ENCODE measurements around the gene KIF2A.

The KIF2A gene

DNA sequence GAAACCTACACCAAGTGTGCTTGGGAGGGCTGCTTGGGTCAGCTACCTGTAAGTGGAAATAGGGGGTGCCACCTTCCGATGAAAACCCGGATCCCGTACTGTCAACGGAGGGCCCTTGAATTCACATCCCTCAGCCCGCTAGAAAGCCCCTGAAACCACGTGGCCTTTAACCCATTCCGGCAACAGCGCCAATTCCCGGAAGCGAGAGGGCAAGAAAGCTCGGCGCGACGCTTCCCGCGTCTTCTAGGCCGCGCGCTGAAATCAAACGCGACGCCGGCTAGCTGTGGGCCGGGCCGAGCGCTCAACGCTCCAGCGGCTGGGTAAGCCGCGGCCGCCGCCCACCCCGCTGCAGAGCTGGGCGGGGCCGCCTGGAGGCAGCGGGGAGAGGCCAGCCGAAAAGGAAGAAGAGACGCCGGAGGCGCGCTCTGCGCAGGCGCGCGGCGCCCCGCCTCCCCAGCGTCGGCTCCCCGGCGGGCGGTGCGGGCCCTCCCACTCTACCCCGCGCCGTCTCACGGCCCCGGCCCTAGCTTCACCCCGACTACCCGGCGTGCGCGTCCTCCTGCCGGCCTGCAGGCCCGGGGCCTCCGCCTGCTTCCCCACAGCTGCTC, at the start of gene KIF2A:
TSS of gene KIF2A (plus strand) at position 492 of the 608 bp plus-strand sequence. CDS start 267 bp downstream, outside the sequence.
- peak; percentile 91 for DNase-seq (ENCODE audit: low read depth)

DNA sequence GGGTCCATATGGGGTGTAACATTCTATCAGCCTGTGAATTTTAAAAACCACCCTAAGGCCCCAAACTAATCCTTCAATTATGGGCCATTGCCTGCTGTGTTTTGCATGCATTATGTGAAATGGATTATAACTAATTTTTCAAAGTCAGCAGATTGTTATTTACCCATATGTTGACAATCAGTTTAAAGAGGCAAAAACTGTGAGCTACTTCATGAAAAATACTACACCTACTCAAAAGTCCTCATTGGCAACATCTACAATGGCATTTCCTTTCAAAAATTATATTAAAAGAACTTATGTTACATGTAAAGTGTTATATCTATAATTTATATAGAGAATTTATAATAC, 49.0 kb upstream of the KIF2A start:
- no peak for DNase-seq (ENCODE audit: low read depth)

DNA sequence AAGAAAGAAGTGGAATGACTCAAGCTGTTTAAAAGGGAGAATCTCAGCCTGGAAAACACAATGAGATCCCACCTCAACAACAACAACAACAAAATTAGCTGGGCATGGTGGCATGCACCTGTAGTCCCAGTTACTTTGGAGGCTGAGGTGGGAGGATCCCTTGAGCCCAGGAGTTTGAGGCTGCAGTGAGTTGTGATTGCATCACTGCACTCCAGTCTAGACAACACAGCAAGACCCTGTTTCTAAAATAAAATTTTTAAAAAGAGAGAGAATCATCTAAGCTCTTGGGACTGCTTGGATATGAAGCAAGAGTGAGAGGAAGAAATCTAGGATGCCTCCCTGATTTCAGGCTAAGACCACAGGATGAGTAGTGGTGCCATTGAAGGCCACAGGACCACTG, 47.4 kb upstream of the KIF2A start:
- DNase-seq (ENCODE audit: low read depth): no peak

DNA sequence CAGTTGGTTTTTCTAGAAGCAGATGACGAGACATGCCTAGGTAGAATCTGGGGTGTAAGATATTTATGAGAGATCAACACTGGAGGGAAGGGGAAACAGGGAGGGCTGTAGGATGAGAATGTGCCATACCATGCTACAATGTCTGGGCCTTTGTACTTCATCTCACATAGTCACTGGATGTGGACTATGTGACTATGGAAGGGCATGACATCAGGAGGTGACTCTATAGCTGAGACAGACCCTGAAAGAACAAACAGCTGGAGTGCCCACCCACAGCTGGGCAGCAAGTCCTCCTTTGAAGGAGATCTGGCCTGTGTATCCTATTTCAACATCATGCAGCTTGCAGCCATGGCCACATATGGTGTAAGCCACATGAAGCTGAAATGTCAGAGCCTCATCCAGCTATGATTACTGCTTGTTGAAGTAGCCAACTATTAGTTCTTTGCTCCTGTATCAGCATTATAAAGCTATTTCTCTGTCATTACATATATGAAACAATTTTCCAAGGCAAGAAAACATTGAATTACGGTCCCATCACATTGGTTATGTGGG, 46.2 kb upstream of the KIF2A start:
- DNase-seq (ENCODE audit: low read depth): no peak

DNA sequence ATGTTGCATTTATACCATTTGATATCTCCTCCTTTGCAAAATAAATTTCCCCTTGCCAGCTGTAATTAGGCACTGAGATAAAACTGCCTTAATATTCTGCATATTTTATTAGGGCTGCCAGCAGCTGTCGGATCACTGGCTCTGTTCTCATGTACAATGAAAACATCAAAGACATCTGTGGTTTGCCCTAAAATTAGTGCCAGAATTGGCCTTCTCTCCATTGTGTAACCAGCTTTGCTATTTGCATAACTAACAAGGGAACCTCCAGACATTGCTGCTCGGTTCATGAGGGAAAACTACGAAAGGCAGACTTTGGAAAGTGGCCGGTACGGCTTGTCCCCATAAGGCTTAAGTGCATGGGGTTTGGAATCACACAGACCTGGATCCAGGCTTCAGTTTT, 45.5 kb upstream of the KIF2A start:
- DNase-seq (ENCODE audit: low read depth): no peak

DNA sequence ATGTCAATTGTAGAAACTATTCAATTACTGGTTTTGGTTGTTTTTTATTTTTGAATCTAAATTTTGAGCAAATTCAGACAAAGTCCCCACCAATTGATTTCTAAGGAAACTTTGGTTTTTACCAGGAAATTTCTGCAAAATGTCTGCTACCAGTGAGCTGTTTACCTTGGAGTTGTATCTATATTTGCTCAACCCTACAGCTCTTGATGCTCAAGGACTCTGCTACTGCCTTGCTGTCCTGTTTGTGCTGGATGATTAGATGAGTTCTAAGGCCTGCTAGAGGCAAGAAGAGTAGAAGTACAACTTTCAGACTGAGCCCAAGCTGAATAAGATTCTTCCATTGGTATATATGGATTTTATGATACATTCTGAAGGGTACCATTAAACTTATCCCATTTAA, 42.6 kb upstream of the KIF2A start:
- DNase-seq (ENCODE audit: low read depth): no peak

DNA sequence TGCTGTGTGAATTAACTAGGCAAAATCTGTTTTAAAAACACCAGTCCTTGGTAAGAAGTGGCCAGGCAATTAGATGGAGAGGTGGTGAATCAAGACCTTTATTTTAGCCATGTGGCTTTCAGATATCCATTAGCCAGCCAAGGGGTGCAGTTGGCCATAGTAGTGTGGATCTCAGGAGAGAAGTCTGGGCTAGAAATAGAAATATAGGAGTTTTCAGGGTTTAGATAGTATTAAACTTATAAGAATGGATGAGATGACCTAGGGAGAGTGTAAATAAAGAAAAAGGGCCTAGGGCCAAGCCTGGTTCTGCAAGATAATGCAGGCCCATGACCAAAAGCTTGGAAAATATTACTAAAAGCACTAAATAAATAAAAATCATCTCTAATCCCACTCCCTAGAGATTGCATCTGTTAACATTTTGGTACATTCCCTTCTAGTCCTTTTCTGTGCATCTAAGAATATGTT, 40.3 kb upstream of the KIF2A start:
- no peak for DNase-seq (ENCODE audit: low read depth)

DNA sequence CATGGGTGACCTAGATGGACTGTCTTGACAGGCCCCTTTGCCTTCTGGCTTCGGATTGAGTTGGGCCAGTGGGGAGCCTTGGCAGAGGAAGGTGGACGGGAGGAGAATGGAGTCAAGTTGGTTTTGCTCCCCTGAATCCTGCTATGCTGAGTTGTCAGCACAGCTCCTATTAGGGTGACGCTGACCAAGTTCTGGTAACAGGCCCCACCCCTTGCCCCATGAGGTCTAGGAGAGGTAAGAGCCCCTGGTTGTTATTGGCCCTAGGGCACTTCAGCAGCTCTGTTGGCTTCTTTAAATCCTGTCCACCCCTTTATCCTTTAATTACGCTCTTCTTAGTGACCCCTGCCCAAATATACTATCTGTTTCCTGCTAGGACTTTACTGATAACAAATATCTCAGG, 39.4 kb upstream of the KIF2A start:
- no peak for DNase-seq (ENCODE audit: low read depth)

DNA sequence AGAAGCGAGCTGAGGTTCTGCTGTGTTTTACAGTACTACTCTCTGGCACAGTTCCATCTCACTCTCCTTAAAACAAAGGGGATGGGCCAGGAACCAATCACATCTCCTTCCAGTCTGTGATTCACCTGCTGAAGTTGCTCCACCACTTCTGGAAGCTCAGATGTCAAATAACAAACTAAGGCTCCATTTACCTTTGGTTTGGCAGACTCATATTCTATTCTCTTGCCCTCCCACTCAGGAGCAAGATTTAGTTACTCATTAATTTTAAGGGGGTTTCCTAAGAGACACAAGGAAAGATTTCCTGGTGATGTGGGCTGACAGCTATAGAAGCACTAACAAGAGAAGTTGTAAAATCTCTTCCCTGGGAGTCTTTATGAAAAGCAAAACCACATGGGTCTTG, 37.8 kb upstream of the KIF2A start:
- no peak for DNase-seq (ENCODE audit: low read depth)

DNA sequence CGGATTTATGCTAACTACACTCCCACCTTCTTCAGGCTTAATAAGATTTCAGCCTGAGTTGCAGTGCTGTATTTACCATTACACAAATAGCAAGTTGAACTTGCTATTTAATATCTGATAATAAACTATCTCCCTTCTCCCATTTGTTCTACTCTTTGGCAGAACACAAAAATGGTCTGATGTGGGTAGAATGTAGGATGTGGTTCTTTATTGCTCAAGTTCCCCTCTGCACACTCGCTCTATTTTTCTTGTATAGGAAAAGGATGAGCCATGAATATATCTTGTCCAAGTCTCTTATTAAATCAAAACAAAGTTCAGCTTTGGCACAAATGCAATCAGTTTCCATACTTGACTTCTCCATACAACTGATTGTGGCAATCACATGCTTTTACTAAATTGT, 37.2 kb upstream of the KIF2A start:
- no peak for DNase-seq (ENCODE audit: low read depth)

DNA sequence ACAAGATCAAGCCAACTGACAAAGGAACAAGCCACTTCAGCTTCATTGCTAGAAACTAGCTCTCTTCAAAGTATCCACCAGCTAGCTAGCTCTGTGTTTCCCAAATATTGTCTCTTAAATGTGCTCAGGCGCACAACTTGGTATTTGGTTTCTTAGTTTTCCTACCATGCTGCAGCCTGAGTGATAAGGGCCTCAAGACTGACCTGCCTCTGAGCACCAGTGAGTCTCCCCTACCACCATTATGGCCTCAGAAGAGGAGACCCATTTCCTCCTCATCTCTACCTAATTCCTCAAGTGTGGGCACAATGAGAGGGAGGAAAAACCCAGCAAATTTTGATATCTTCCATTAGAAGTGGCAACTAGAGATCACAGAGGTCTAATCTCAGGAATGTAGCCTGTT, 34.6 kb upstream of the KIF2A start:
- no peak for DNase-seq (ENCODE audit: low read depth)

DNA sequence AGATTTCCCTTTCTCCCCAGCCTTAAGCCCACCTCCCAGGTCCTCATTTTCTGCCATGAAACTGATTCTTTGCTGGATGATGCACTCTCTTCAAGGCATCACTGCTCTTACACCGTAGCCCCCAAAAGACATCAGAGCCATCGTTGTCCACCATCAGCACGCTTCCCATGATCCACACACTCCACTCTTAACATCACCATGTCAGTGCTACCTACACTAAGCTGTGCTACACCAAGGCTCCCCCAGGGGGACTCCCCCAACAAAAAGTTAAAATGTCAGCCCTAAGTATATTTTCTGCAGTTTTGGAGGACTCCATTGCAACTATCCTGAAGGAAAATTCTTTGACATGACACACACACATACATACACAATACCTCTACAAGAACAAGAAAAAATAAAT, 34.1 kb upstream of the KIF2A start:
- no peak for DNase-seq (ENCODE audit: low read depth)

DNA sequence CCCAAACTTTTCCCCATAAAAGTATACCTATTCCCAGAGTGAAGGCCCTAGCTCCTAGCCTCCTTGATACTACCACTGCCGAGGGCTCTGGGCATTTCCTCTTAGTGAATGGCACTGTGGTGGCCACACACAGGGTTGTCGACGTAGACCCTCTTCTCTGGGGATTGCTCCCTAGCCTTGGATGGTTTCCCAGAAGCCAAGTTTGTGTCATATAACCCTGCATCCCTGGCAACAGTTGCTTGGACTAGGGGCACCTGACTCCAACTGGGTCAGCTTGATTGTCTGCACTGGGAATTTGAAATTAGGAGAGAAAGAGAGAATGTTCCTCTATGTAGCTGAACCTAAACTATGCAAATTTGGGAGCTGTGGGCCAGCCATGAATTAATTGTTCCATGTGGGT, 32.3 kb upstream of the KIF2A start:
- no peak for DNase-seq (ENCODE audit: low read depth)

DNA sequence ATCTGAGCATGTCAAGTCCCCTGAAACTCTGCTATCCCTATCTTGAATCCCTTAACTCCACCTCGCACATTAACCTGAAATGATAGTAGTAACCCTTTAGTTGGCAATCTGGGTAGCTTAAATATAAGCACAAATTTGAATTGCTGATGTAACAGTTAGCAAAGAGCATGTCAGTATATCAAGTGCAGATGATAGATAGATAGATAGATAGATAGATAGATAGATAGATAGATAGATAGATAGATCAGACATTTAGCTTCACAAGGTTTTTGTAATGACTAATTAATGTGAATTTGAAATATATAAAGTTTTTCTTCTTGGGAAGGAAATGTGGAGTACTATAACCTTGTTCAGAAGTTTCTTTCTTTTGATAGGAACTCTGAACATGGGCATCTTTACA, 30.4 kb upstream of the KIF2A start:
- no peak for DNase-seq (ENCODE audit: low read depth)

DNA sequence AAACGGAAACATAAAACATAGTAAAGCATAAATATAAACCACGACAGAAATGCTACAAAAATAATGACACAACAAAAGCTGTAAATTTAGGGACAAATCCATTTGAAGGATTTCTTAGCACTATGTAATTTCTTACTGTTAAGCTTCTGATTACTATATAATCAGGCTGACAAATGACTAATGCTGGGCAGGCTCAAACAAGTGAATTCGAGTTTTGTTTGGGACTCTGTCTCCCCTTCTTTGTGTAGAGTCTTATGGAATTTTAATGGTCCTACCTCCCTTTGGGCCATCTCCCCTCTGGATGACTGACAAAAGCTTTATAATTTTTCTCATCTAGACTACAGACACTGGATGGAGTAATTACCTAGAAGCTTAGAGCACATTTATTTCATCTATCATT, 24.6 kb upstream of the KIF2A start:
- no peak for DNase-seq (ENCODE audit: low read depth)

DNA sequence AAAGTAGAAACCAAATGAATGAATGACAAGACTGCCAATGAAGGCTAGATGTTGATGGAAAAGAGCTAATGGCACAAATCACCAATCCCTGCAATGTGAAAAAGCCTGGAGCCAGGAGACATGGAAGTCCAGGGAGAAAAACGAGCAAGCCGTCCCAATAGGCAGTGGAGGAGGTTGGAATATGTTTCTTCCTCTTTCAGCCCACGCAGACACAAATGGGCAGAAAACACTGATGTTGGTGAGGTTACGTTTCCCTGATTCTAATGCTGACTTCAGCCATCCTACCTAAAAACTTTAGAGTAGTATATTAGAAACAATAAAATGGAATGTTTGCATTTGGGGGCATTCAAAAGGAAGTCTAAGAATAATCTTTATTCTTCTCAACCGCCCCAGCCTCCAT, 23.9 kb upstream of the KIF2A start:
- DNase-seq (ENCODE audit: low read depth): no peak

DNA sequence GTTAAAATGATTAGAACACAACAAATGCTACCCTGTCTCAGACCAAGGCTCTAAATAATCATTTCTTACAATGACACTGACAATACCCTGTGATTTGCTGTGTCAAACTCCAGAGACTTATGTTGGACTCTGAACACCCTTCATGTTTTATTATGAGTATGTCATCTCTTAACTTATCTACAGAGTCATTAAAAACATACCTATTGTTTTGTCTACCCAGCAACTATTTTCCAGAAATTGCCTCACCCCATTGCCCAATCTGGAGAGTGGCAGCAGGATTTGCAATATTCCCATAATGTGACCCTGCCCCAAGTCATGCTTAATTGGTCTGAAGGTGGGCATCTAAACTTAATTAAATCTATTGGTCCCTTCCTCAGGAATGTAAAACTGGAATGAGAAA, 23.0 kb upstream of the KIF2A start:
- DNase-seq (ENCODE audit: low read depth): no peak

DNA sequence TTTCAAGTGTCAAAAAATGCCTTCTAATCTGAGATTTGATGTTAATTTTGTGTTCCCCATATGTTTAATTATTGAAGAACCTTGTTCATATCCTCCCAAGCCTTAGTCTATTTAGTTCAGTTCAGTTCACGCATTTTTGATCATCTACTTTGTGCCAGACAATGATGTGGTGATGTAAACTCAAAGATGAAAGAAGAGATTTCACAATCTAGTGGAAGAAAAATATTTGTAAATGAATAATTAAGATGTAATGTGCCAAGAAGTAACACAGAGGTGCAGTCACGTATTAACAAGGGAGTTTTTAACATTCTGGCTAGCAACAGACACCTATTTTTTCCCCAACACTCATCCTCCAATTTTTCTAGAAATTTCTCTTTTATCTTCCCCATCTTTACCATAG, 22.1 kb upstream of the KIF2A start:
- no peak for DNase-seq (ENCODE audit: low read depth)

DNA sequence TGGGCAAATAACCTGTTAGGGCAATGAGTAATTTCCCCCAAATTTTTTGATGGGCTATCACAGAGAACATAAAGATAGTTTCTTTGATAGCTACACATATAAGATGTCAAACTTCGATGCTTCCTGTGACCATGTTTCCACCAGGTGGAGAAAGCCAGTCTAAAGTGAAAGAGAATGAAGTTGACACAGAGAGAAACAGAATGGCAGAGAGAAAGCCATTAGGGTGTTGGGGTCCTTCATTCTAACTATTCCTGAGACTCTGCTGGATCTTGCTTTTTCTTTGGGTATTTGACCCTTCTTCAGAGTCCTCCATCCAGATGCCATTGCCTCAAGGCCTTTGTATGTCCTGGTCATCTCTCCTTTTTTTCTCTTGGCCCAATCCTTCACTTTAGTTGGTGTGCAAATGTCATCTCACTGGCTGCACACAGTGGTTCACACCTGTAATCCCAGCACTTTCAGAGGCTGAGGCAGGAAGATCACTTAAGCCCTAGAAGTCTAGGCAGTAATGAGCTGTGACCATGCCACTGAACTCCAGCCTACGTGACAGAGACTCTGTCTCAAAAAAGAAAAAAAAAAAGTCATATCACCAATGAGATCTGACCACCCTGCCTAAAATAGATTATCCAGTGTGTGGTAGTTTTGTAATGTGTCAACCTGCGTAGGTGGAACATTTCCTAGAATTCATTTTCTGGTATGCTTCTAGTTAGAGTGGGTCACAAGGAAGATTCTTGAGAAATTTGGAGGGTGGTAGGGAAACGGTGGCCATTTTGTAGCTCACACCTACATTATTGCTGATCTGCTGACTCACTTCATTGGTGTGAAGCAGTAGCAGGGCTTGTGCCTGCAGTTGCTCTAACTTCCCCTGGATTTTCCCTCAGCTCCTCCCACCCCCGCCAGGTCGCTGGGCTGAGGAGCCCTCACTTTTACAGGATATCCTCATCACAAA, 20.8 kb upstream of the KIF2A start:
- no peak for DNase-seq (ENCODE audit: low read depth)

DNA sequence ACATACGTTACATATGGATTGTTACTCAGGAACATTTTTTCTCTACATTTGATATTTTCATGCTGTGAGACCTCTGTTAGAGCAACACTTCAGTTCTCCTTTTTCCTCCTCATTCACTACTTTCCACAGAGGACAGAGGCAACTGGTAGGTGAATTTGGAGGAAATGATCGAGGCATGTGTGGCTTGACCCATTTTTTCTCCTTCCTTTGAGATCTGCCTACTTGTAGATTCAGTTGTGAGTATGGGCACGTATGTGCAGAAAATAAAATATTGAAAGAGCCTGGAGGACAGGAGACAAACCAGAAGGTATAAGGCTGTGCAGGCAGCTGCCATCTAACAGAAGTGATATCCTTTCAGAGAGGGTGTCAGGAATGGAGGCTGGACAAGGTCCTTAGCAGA, 19.2 kb upstream of the KIF2A start:
- no peak for DNase-seq (ENCODE audit: low read depth)

DNA sequence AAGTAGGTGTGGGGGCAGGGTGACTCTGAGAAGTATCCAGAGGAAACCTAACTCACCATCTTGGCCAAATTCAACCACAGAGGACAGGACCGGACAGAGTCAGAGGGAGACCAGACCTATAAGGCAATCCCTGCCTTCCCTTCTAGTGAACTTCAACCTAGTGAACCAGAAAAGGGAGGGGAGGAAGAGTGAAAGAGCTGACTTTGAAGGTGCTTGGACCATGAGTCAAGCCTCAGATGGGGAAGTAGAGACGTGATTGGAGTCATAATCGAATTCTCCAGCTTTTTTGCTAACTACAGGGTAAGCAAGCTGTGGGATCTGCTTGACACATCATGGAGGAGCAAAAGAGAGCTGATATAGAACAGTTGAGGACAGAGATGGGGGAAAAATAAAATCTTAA, 18.8 kb upstream of the KIF2A start:
- no peak for DNase-seq (ENCODE audit: low read depth)

DNA sequence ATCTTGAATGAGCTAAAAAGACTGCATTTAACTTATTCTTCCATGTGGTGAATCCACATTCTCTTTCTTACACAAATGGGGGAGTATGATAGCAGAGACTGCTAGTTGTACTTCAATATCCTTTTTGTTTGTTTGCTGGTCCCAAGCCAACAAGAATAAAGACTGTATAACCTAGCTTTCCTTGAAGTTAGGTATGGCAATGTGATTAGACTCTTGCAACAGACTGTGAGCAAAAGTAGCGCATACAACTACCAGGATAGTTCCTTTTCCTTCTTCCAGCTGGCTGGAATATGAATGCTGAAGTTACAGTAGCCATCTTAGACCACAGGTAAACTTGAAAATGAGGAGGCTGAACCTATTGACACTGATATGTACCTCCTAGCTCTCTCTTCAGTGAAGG, 17.9 kb upstream of the KIF2A start:
- DNase-seq (ENCODE audit: low read depth): no peak

DNA sequence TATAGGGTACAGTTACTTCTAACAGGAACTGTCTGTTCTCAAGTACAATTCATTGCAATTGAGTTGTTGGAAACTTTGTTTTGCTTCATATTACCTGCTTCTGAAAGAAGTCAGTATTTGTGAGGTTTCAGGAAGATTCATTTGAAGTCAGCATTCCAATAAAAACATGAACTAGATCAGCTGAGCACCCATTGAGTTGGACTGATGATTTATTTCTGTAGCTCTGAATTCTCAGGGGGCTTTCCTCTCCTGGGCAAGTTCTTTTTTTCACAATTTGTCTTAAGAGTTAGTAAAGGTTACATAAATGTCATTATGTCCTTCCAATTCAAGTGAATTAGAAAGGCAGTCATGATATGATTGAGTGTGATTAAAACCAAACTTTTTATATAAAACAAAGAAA, 16.2 kb upstream of the KIF2A start:
- no peak for DNase-seq (ENCODE audit: low read depth)
